Cardiac muscle cell (in vitro differentiated cells and primary cell): ENCODE results near the gene CD248. TPM values are rescaled to one million over a fixed set of nuclear protein-coding genes. Genes with fewer than 3 reads are reported as not detected.

Experiments used
- DNase-seq, 2 donors: peaks; one replicate each; pipeline versions ENCODE4 v3.0.0 to v3.0.0-alpha.2; 2010 to 2017; ENCODE audit warnings: low read depth in 1 of 2, low spot score in 1 of 2
- H3K27ac ChIP-seq: fragments of 200-600 bp; sonication (generic); 2 replicates; pipeline ENCODE4 v1.5.1; 2016
- H3K27me3 ChIP-seq: fragments of 200-600 bp; sonication (generic); 2 replicates; pipeline ENCODE4 v1.6.0; 2016; ENCODE audit warnings: control low read depth
- H3K36me3 ChIP-seq: fragments of 200-600 bp; sonication (generic); 2 replicates; pipeline ENCODE4 v1.5.1; 2016; ENCODE audit warnings: control low read depth
- H3K4me1 ChIP-seq: fragments of 200-600 bp; sonication (generic); 2 replicates; pipeline ENCODE4 v1.8.1; 2017; ENCODE audit warnings: low read depth, mild to moderate bottlenecking, mixed run types
- H3K4me3 ChIP-seq: fragments of 200-600 bp; sonication (generic); 2 replicates; pipeline ENCODE4 v1.5.1; 2016; ENCODE audit warnings: mild to moderate bottlenecking
- H3K9me3 ChIP-seq: fragments of 200-600 bp; sonication (generic); 2 replicates; pipeline ENCODE4 v1.5.1; 2017; ENCODE audit warnings: low read depth, mild to moderate bottlenecking, control low read depth
- polyA plus RNA-seq: library from polyadenylated mRNA; unstranded; fragments of >200 nt; fragmentation: Nextera tagmentation; extraction: Ambion mirVana; gene quantifications from 2 replicates; pipeline ENCODE4 v1.2.1, GENCODE V29; 2016
- total RNA-seq: library from RNA; depleted of rRNA; stranded (reverse); fragments of >200 nt; gene quantifications from 2 replicates; pipeline ENCODE4 v1.2.3, GENCODE V29; 2016
- TF ChIP-seq, protein P1 (sequence below): IDR thresholded peaks from 2 replicates; pipeline ENCODE4 v1.5.1; 2012; ENCODE audit warnings: low read depth, mild to moderate bottlenecking, low read length

CD248 gene
- total and polyA plus RNA-seq, 2 experiments from 2014 or later: 11.4 to 20.2 TPM

DNA sequence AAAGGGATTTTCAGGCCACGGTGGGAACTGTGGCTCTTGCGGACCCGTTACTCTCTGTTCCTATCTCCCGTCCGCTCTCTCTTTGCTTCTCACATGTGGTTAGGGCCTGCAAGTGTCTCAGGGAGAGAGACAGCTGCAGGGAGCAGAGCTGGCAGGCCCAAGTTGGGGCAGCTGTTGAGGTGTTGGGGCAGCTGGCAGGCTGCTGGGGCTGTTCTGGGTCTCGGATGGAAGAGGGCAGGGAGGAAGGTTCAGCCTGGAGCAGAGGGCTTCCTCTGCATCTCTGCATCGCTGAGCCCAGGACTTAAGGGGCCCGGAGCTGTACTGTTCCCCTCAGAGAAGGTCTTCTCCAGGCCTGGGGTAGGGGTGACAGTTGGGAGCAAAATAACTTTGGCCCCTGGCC is 41.4 kb downstream of the CD248 start:
- no peak for DNase-seq
- H3K4me1 ChIP-seq: no peaks in the 10 kb centered on the region
- TF ChIP-seq, protein P1, sequence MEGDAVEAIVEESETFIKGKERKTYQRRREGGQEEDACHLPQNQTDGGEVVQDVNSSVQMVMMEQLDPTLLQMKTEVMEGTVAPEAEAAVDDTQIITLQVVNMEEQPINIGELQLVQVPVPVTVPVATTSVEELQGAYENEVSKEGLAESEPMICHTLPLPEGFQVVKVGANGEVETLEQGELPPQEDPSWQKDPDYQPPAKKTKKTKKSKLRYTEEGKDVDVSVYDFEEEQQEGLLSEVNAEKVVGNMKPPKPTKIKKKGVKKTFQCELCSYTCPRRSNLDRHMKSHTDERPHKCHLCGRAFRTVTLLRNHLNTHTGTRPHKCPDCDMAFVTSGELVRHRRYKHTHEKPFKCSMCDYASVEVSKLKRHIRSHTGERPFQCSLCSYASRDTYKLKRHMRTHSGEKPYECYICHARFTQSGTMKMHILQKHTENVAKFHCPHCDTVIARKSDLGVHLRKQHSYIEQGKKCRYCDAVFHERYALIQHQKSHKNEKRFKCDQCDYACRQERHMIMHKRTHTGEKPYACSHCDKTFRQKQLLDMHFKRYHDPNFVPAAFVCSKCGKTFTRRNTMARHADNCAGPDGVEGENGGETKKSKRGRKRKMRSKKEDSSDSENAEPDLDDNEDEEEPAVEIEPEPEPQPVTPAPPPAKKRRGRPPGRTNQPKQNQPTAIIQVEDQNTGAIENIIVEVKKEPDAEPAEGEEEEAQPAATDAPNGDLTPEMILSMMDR: no peak
- H3K27me3 ChIP-seq: peaks cover 13% of the 10 kb centered on the region
- H3K4me3 ChIP-seq: no peak overlapping the region
- H3K9me3 ChIP-seq: no peaks in the 10 kb centered on the region
- H3K36me3 ChIP-seq: peaks cover 33% of the 10 kb centered on the region
- H3K27ac ChIP-seq: no peak overlapping the region

DNA sequence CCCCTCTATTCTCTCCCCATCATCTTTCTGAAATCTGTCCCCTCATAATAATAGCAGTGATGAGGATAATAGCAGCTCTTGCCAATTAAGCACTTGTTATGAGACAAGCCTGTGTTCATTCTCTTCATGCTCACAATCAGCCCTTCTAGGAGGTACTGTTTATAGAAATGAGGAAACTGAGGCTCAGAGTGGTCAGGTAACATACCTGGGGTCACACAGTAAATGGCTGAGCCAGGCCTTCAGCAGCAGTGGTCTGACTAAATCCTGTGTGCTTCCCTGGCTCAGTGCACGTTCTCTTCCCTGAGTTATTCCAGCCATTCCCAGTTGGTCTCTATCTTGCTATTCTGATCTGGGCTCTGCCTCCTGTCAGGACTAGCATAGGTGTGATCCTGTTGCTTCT is 42.6 kb downstream of the CD248 start:
- H3K36me3 ChIP-seq: peaks cover 33% of the 10 kb centered on the region
- H3K27me3 ChIP-seq: peaks cover 9% of the 10 kb centered on the region
- H3K4me3 ChIP-seq: no peak overlapping the region
- no peak overlapping the region for H3K27ac ChIP-seq
- TF ChIP-seq, protein P1: no peak
- no peaks in the 10 kb centered on the region for H3K9me3 ChIP-seq
- DNase-seq: no peak
- H3K4me1 ChIP-seq: peaks cover 6% of the 10 kb centered on the region

DNA sequence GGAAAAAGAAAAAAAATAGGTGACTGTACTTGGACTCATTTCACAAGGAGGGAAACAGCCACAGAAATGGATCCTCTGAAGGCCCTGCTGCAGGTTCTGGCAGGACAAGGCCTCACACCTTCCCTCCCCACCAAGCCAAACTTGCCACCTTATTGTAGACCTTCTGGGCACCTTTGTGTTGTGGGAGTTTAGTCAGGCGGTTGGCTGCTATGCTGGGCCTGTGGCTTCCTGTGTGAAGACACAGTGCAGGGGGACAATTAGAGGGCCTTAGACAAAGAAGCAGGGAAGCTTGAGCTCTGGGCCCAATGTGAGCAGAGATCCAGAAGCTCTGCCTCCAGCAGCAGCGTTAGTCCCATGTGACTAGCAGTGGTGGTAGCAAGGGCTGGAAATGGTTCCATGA is 44.2 kb downstream of the CD248 start:
- DNase-seq: no peak
- Histone ChIP-seq H3K36me3 (peaks cover 33% of the 10 kb centered on the region), H3K9me3 (no peaks in the 10 kb centered on the region), H3K27me3 (no peaks in the 10 kb centered on the region), H3K4me3 (no peak overlapping the region), H3K27ac (no peak overlapping the region), H3K4me1 (peaks cover 7% of the 10 kb centered on the region)
- TF ChIP-seq, protein P1: no peak

DNA sequence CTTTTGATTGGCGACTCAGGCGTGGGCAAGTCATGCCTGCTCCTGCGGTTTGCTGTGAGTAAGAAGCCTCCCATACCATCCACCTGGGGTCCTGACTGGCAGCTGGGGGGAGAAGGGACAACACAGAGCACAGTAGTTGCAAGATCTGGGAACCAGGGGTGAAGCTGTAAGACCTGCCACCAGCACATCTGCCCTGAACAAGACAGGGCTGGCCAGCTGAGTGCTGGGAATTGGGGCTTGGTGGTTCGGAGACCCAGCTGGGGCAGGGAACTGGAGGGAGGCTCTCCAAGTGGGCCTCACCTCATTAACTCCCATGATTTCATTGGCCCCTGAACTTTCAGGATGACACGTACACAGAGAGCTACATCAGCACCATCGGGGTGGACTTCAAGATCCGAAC is 45.0 kb downstream of the CD248 start:
- no peaks in the 10 kb centered on the region for H3K27me3 ChIP-seq
- H3K4me1 ChIP-seq: peaks cover 7% of the 10 kb centered on the region
- no peak overlapping the region for H3K4me3 ChIP-seq
- DNase-seq: no peak
- peaks cover 33% of the 10 kb centered on the region for H3K36me3 ChIP-seq
- TF ChIP-seq, protein P1: no peak
- no peak overlapping the region for H3K27ac ChIP-seq
- H3K9me3 ChIP-seq: no peaks in the 10 kb centered on the region

DNA sequence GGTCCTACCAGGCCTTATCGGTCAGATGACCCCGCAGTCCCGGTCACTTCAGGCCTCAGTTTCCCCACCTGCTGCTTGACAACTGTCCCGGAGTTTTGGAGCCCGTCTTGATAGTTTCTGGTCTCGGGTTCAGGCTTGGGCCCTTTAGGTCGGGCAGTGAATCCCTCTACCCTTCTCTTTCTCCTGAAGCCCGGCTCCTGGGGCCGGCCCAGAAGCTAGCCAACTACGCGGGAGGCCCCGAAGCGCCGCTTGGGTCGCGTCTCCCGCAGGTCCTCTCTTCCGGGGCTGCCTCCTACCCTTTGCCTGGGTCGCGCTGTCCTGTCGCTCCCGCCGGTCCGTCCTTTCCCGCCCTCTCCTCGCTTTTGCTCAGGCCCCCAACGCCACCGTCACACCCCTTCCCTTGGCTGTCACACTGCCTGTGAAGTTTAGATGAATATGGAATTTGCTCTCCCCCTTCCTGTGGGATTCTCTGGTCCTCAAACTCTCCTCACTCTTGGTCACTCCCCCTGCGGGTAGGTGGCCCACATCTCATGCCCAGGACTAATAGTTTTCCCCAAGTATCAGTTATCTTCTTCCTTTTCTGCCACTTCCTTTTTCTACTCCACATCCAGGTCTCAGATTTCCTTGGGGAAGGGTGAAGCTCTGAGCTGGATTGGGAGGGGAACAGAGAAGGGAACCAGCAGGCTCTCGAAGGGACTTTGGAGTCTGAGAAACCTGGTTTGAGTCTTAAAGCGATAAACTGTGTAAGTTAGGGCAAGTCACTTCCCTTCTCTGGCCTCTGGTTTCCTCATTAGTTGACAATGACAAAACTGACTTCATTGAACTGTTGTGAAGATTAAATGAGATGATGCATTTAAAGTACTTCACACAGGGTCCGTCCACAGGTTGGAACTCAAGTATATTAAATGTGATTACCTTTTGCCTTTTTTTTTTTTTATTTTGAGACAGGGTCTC is 47.6 kb downstream of the CD248 start:
- Histone ChIP-seq H3K27ac (peak overlapping the region; percentile 97), H3K36me3 (peaks cover 24% of the 10 kb centered on the region)
- TF ChIP-seq, protein P1: peak; percentile 30

More for the DNA sequence above, 47.6 kb downstream of the CD248 start:
- Histone ChIP-seq H3K4me3 (peak overlapping the region; percentile 90), H3K9me3 (no peaks in the 10 kb centered on the region), H3K4me1 (peaks cover 7% of the 10 kb centered on the region), H3K27me3 (no peaks in the 10 kb centered on the region)
- peak; percentile 41 to 51 for DNase-seq
